Tibial nerve (tissue), 4 donors: ENCODE data around the gene NAT14. TPM values are rescaled to one million over a fixed set of nuclear protein-coding genes. Genes with fewer than 3 reads are reported as not detected.

Source experiments
- DNase-seq, 2 donors: peaks; one replicate each; pipeline ENCODE4 v3.0.0-alpha.2; 2019; ENCODE audit warnings: low spot score in 2 of 2
- H3K27ac ChIP-seq, 4 donors: fragments of 200-600 bp; sonication (generic) in 3 of 4; one replicate each; pipeline ENCODE4 v1.5.1; 2017 to 2019; ENCODE audit warnings: mild to moderate bottlenecking in 1 of 4
- H3K27me3 ChIP-seq, 2 donors: fragments of 200-600 bp; sonication (generic) in 1 of 2; one replicate each; pipeline versions ENCODE4 v1.5.1 to v1.6.0; 2017 to 2019
- H3K36me3 ChIP-seq, 3 donors: fragments of 200-600 bp; sonication (generic); one replicate each; pipeline ENCODE4 v1.5.1; 2018 to 2019
- H3K4me1 ChIP-seq, 4 donors: fragments of 200-600 bp; sonication (generic) in 3 of 4; one replicate each; pipeline ENCODE4 v1.5.1; 2017 to 2019
- H3K4me3 ChIP-seq, 4 donors: fragments of 200-600 bp; sonication (generic) in 3 of 4; one replicate each; pipeline ENCODE4 v1.5.1; 2017 to 2019; ENCODE audit warnings: mild to moderate bottlenecking in 1 of 4, moderate library complexity in 1 of 4
- H3K9me3 ChIP-seq, 4 donors: fragments of 200-600 bp; sonication (generic) in 3 of 4; one replicate each; pipeline ENCODE4 v1.5.1; 2017 to 2019
- CTCF ChIP-seq, 5 experiments: fragments of 200-600 bp in 3 of 5; fragments of 450-650 bp in 2 of 5; sonication (generic) in 3 of 5; IDR thresholded peaks; one replicate each; pipeline ENCODE4 v1.5.1; 2016 to 2019; ENCODE audit warnings: antibody characterized with exemption in 5 of 5, mild to moderate bottlenecking in 3 of 5, moderate library complexity in 2 of 5
- EP300 ChIP-seq, 2 donors: sonication (generic); formaldehyde crosslinking; IDR thresholded peaks; one replicate each; pipeline ENCODE4 v1.6.1; 2017; ENCODE audit warnings: antibody characterized with exemption in 2 of 2, mild to moderate bottlenecking in 1 of 2
- POLR2A ChIP-seq, 2 donors: fragments of 450-650 bp; IDR thresholded peaks; one replicate each; pipeline ENCODE4 v1.6.1; 2017; ENCODE audit warnings: antibody characterized with exemption in 2 of 2, mild to moderate bottlenecking in 2 of 2, moderate library complexity in 2 of 2
- WGBS, 2 donors: methylation state at CpG; one replicate each; pipeline ENCODE4 v1.1.5; 2018; 5-methylcytosine and 5-hydroxymethylcytosine counted together
- total RNA-seq, 4 donors: library from RNA; depleted of rRNA; stranded (reverse); fragments of >200 nt; gene quantifications; one replicate each; pipeline ENCODE4 v1.1.0, GENCODE V29; 2016

The NAT14 gene
- 1 to 10 TPM; 3.1 to 8.0 (median 4.3) TPM for total RNA-seq

DNA sequence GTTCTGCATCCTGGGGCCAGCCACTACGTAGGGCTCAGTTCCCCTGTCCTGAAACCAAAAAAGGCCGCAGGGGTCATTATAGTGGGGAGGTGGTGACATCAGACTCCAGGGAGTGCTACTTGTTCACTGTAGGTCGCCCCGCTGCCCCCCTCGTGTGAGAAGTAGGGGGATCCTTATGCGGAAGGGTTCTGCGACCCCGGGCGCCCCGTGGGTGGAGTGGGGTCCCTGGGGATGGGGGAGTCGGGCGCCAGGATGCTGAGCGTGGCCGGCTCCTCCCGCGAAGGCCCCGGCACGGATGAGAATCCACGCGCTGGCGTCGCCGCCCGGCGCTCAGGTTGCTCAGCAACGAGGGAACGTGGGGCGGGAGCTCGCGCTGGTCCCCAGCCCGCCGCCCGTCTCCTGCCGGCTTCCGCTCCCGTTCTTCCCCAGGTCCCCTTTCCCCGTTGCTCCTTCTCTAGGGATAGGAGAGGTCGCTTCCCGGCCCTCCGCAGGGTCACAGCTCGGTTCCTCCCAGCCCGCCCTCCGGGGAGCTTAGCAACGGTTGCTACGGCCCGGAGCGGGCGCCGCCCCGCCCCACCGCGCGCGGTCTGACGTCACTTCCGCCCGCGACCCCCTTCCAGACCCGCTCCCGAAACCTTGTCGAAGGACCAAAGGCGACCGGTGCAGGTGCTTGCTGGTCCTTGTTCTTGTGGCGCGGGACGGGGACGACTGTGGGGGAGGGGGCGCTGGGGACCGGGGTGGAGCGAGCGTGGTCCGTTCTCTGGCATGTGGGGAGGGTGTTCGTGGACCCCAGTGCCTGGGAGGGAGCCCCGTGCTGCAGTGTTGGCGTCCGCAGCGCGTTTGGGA lies at the start of gene NAT14:
Gene NAT14 (plus strand): TSS at position 596 of the 846 bp plus-strand sequence. CDS start 521 bp downstream, outside the sequence.
- Histone ChIP-seq H3K36me3 (peaks cover 0 to 31% (median 0%) of the 10 kb centered on the region in 3 donors), H3K9me3 (no peaks in the 10 kb centered on the region), H3K4me1 (peaks cover 0 to 60% (median 39%) of the 10 kb centered on the region in 4 donors), H3K27ac (peak within 1 kb of the TSS; percentile 84 to 97 (median 90)), H3K4me3 (peak within 1 kb of the TSS; percentile 44 to 78 (median 61)), H3K27me3 (no peaks in the 10 kb centered on the region)
- 0% methylated on average over 48 to 62 of the region's 78 CpGs for WGBS, 2 donors
- no peak for DNase-seq
- TF ChIP-seq EP300 (IDR thresholded peaks at IDR 0.05): peak in 1 of 2 donors; percentile 32
- no peak for TF ChIP-seq POLR2A (IDR thresholded peaks at IDR 0.05)

GRCh38 chr19:55436847-55437246 lies 48.1 kb upstream of the NAT14 start:
- 43 to 47% methylated on average over 8 of the region's 8 CpGs for WGBS, 2 donors
- no peak for TF ChIP-seq EP300 (IDR thresholded peaks at IDR 0.05)
- TF ChIP-seq CTCF (IDR thresholded peaks at IDR 0.05): no peak
- TF ChIP-seq POLR2A (IDR thresholded peaks at IDR 0.05): no peak

DNA sequence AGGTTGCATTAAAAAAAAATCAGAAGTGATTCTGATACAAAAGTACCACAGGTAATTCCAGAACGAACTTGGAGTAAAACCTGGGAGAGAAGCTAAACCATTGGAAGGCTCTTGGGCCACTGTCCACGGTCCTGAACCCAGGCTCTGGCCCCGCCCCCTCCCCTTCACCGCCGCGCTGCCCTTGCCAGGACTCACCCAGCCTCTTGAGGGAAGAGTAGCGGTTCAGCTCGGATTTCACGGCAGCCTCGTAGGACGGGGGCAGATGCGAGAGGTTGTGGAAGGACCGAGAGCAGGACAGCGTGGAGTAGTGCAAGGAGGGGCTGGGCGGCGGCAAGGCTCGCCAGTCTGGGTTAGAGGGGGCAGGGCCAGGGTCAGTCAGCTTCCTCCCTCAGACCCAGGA lies 47.6 kb upstream of the NAT14 start:
- H3K36me3 ChIP-seq: peaks cover 0 to 5% (median 0%) of the 10 kb centered on the region in 3 donors
- DNase-seq: no peak
- H3K27ac ChIP-seq: no peak overlapping the region
- TF ChIP-seq POLR2A (IDR thresholded peaks at IDR 0.05) (no peak), CTCF (IDR thresholded peaks at IDR 0.05) (no peak), EP300 (IDR thresholded peaks at IDR 0.05) (no peak)
- H3K9me3 ChIP-seq: no peaks in the 10 kb centered on the region
- H3K4me1 ChIP-seq: peaks cover 0 to 36% (median 11%) of the 10 kb centered on the region in 4 donors
- no peak overlapping the region for H3K4me3 ChIP-seq
- WGBS, 2 donors: 2 to 3% methylated on average over 10 to 16 of the region's 17 CpGs
- peaks cover 0 to 75% of the 10 kb centered on the region in 2 donors for H3K27me3 ChIP-seq

More at GRCh38 chr19:55436847-55437246, 48.1 kb upstream of the NAT14 start:
- no peaks in the 10 kb centered on the region for H3K9me3 ChIP-seq
- peaks cover 0 to 30% (median 10%) of the 10 kb centered on the region in 4 donors for H3K4me1 ChIP-seq
- DNase-seq: no peak
- no peak overlapping the region for H3K27ac ChIP-seq
- peaks cover 0 to 76% of the 10 kb centered on the region in 2 donors for H3K27me3 ChIP-seq
- H3K36me3 ChIP-seq: peaks cover 0 to 7% (median 0%) of the 10 kb centered on the region in 3 donors
- no peak overlapping the region for H3K4me3 ChIP-seq

GRCh38 chr19:55439052-55439451 lies 45.9 kb upstream of the NAT14 start:
- DNase-seq: no peak
- 78 to 81% methylated on average over 5 of the region's 5 CpGs for WGBS, 2 donors
- Histone ChIP-seq H3K4me3 (no peak overlapping the region), H3K9me3 (no peaks in the 10 kb centered on the region), H3K27ac (no peak overlapping the region), H3K36me3 (no peaks in the 10 kb centered on the region), H3K4me1 (peaks cover 0 to 44% (median 15%) of the 10 kb centered on the region in 4 donors), H3K27me3 (peaks cover 0 to 78% of the 10 kb centered on the region in 2 donors)
- TF ChIP-seq CTCF (IDR thresholded peaks at IDR 0.05): no peak
- no peak for TF ChIP-seq POLR2A (IDR thresholded peaks at IDR 0.05)
- no peak for TF ChIP-seq EP300 (IDR thresholded peaks at IDR 0.05)

DNA sequence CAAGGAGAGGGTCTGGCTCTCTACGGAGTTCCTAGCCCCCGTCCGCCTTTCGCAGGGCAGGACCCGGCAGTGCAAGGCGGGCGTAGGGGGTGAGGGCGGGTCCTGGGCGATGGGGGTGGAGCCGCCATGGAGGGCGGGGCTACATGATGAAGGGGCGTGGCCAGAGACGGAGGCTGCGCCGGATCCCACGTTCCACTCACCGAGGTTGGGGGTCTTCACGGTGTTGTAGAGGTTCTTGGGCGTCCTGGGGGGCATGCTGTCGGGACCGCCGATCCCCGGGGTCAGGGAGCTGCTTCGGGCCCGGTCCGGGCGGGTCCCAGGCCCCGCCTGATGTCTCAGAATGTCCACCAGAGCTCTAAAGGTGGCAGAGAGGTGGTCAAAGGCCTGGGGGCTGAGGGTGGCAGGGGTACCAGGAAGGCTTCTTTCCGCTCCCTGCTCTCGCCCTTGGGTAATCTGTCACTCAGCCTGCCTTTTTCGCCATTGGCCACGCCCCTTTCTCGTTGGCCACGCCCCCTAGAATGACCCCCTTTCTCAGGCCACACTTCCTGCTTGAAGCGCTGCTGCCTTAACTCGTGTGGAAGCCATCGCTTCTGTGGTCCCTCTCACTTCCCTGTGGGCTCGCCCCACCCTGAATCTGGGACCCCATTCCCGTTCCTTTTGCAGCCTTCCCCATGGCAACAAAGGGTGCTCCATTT lies 44.4 kb upstream of the NAT14 start:
- no peak overlapping the region for H3K4me3 ChIP-seq
- DNase-seq: no peak
- no peaks in the 10 kb centered on the region for H3K9me3 ChIP-seq
- peaks cover 0 to 44% (median 15%) of the 10 kb centered on the region in 4 donors for H3K4me1 ChIP-seq
- TF ChIP-seq CTCF (IDR thresholded peaks at IDR 0.05) (no peak), POLR2A (IDR thresholded peaks at IDR 0.05) (no peak), EP300 (IDR thresholded peaks at IDR 0.05) (no peak)
- H3K27me3 ChIP-seq: peaks cover 0 to 87% of the 10 kb centered on the region in 2 donors
- WGBS, 2 donors: 4 to 8% methylated on average over 26 to 33 of the region's 39 CpGs
- H3K27ac ChIP-seq: no peak overlapping the region
- no peaks in the 10 kb centered on the region for H3K36me3 ChIP-seq
